ENCODE data around the gene MMP14.
A peak's percentile ranks its signal among the peaks of the same experiment; 100 is the strongest.

MMP14 gene

DNA sequence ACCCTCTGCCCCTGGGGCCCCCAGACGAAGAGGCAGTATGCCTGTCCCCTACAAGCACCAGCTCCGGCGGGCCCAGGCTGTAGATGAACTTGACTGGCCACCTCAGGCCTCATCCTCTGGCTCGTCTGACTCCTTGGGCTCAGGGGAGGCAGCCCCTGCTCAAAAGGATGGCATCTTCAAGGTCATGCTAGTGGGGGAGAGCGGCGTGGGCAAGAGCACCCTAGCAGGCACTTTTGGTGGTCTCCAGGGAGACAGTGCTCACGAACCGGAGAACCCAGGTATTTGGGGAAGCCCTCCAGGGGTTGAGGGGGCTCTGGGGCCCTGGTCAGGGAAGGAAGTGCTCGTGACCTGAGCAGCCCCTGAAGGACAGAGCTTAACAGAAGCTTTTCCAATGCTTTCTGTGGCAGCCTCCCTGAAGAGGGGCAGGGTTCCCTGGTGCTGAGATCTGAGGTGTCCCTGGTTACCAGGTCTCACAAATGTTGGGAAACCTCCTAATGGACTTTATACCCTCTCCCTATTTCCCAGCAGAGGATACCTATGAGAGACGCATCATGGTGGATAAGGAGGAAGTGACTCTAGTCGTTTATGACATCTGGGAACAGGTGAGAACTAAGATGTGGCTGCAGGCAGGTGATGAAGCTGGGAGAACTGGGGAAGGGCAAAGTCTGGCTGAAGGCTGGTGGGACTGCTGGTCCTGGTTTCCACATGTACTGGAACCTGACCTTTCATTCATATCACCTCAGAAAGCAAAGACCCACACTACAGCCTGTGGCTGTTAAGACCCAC is 48.5 kb downstream of the MMP14 start:
- DNase-seq = no peak

DNA sequence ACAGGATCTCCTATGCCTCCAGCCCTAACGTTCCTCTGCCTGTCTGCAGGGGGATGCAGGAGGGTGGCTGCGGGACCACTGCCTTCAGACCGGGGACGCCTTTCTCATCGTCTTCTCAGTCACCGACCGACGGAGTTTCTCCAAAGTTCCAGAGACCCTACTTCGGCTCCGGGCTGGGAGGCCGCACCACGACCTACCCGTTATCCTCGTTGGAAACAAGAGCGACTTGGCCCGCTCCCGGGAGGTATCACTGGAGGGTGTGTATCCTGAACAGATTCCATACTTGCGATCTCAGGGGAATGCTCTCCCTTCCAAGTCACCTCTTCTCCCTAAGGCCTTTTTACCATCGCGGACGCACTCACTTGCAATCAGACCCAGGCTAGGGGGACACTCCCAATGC is 49.6 kb downstream of the MMP14 start:
- DNase-seq = no peak

DNA sequence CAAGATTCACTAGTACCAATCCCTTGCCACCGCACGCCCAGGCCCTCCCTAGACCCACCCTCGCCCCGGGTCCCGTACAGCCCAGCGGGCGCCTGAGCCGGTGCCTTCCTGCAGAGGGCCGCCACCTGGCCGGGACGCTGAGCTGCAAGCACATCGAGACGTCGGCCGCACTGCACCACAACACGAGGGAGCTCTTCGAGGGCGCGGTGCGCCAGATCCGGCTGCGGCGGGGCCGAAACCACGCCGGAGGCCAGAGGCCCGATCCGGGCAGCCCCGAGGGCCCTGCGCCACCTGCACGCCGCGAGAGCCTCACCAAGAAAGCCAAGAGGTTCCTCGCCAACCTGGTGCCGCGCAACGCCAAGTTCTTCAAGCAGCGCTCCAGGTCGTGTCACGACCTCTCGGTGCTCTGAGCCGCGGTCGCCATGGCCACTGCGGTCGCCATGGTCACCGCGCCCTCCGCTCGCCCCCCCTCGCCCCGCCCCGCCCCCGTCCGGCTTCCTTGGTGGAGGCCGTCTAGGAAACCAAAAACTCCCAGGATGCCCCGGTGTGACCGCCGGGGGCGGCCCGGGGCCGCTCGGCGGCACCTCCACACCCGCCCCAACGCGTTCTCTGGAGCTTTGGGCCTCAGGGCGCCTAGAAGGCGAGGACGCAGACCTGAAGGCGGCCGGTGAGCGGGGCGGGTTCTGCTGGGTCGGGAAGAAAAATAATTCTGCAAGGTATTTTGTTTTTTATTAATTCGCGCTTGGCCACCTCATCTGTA is 50.3 kb downstream of the MMP14 start:
- peak; percentile 91 for DNase-seq

DNA sequence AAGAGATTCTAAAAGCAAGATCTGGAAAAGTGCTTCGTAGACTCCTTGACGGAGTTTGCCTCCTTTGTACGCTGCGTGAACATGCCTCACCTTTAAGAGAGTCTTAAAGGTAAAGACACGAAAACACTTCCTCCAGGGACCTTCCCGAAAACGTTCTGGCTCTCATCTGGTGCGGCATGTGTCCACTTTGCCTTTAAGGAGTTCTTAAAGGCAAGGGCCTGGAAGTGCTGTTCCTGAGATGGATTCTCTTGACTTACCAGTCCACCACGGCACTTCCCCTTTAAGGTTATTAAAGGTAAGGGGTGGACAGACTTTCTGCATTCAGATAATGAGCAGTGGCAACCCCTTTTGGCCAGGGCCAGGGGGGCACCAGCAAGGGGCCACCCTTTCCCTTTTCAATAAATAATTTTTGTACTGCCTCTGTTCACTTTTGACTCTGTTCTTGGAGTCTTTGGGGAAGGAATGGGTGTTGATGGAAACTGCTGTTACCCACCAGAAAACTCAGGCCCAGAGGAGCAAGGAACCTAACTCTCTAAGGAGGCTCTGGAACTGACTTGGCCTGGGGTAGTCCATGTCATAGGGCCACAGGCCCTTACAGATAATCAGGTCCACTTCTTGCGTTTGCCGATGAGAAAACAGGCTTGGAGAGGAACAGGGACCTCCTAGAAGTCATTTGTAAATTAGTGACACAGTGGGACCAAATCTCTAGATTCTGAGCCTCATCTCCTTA is 51.0 kb downstream of the MMP14 start:
- DNase-seq = peak; percentile 97

DNA sequence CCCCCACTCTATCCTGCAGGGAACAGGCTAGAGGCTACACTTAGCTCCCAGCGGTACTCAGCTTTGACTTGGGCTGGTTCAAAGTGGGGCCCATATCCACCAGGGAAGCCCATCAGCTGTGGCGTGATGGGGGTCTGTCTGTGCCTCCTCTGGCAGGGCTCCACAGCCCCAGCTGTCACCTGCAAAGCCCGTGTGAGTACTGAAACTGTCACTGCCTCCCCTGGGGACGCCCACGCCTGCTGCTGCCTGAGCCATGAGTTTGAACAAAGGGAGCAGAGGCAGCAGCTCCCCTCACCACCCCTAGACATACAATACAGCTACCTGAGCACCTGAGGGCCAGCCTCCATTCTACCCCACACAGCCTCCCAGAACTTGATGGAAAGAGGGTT is 51.6 kb downstream of the MMP14 start:
- DNase-seq = no peak

DNA sequence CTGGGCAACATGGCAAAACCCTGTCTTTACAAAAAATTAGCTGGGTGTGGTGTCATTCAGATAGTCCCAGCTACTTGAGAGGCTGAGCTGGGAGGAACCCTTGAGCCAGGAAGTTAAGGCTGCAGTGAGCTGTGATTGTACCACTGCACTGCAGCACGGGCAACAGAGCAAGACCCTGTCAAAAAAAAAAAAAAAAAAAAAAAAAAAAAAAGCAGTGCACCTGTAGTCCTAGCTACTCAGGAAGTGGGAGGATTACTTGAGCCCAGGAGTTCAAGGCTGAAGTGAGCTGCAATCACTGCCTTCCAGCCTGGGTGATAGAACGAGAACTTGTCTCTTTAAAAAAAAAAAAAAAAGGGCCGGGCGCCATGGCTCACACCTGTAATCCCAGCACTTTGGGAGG is 52.3 kb downstream of the MMP14 start:
- no peak for DNase-seq

DNA sequence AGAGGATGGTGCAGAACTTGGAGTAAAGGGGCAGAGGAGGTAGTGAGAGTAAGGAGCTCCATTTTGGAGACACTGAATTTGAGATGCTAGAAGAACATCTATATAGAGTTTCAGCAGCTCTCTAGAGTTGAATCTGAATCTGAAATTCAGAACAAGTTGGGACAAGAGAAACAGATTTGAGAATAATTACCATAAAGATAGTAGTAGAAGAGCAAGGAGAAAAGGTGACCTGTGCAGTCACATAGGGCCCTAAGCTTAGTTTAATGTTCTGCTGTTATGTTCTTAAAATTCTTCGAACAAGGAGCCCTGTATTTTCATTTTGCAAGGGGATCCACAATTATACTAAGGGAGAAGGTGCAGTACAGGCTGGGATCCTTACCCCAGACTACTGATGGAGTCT is 54.0 kb downstream of the MMP14 start:
- DNase-seq = no peak

DNA sequence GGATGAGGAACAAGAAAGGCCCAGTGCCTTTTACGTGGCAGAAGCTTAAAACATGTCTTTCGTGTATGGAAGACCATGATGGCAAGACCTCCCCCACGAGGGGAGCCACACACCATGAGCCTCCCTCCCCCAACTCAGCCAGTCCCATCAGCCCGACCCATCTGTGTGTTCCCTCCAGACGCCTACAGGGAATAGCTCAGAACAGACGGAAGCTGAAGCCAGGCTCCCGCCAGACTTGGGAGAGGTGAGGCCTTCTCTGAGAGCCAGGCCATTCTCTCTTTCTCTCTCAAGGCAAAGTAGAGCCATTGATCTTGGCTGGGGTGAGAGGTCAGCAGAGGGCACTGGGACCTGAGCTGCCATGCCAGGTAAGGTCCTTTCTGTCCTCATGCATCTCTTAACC is 56.1 kb downstream of the MMP14 start:
- no peak for DNase-seq

DNA sequence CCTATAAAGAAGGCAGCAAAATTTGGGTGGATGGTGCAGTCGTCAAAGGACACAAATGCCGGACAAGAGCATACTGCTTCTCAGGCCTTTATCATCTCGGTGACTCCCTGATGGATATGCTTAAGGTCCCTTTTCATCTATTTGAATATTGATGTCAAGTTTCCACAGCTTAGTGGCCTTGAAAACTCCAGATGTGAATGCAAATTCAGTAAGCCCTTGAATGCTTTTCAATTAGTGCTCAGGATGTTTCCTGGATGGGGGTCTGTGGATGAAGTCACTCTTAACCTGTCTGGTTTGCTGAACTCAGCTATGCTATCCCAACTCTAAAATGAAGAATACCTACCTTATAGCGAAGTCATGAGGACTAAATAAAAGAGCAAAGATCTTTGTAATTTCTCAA is 57.3 kb downstream of the MMP14 start:
- no peak for DNase-seq

DNA sequence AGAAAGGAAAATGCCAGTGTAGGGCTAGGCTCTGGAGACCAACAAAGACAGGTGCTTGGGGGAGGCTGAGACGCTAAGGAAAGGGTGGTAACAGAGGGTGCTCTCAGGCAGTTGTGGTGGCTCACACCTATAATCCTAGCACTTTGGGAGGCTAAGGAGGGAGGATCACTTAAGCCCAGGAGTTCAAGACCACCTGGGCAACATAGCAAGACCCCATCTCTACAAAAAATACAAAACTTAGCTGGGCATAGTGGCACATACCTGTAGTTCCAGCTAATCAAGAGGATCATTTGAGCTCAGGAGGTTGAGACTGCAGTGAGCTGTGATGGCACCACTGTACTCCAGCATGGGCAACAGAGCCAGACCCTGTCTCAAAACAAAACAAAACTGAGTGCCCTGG is 59.0 kb downstream of the MMP14 start:
- no peak for DNase-seq

DNA sequence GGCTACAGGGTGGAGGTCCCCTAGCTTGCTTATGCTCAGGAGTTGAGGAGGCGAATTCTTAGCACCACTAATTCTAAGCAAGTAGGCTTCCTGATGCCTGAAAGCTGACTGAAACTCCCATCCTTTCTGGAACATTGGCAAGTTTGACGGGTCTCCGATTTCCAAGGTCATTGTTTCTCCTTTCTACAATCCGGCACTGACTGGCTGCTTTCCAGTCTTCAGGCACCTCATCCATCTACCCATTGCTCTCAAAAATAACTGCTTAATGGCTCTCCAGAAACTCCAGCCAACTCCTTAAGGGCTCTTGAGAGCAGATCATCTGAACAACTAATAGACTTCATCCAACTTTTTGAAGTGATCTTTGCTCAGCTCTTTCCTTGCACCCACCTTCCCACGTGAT is 60.0 kb downstream of the MMP14 start:
- DNase-seq = no peak

DNA sequence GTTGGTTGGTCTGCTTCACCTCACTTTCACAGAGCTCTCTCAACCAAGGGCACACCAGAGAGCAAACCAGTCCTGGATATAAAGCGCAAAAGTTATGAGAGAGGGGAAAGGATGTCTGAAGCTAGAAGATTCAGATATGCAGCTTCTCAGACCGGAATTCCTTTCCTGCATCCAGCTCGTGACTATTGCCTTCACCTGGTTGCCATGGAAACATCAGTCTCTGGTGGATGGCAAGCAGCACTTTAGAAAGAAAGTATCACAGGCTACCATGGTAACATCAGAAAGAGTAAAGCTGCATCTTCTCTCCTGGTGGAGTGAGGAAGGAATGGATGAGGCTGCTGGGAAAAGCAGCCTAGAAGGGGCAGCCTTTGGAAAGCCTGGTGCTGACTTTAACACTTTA is 60.4 kb downstream of the MMP14 start:
- DNase-seq = no peak

DNA sequence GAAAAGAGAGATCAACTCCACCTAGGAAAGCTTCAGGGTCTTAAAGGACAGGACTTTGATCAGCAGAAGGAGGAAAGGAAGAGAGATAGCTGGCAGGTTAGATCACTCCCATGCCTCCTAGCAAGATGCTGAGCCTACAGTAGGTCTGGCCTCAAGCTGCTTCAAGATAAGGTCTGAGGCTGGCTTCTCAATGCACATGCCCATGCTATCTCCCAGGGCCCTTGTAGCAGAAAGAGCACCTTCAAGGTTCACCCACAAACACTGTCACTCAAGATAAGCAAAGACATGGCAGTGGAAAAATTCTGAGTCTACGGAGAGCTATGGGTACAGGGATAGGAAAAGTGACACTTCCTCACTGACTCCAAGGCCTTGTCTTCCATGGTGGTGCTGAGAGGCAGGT is 61.0 kb downstream of the MMP14 start:
- no peak for DNase-seq
